MV-4-11 (cell line): ENCODE measurements around the gene KRT4.

Experiments used
- DNase-seq: peaks from one replicate; lab custom pipeline; 2025; lab: John Stamatoyannopoulos, UW

The KRT4 gene

GRCh38 chr12:52836491-52837412 is 22.8 kb upstream of the KRT4 start:
- no peak for DNase-seq

DNA sequence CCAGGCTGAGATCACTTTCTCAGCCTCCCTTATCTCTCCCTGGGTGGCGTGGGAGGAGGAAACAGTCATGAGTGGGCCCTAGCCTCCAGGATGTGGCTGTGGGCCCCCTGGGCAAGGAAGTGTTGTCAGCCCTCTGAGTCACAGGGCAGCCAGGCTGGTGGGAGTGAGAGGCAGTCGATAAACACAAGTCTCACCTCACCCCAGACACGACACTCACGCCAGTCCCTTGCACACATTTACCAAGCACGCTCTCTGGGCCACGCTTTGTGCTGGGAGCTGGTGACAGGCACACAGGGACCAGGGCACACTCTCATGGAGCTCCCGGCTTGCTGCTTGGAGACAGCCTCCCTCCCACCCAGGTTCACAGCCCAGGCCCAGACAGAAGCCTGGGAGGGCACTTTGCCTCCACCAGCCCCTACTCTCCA is 22.1 kb upstream of the KRT4 start:
- DNase-seq = peak; percentile 61

DNA sequence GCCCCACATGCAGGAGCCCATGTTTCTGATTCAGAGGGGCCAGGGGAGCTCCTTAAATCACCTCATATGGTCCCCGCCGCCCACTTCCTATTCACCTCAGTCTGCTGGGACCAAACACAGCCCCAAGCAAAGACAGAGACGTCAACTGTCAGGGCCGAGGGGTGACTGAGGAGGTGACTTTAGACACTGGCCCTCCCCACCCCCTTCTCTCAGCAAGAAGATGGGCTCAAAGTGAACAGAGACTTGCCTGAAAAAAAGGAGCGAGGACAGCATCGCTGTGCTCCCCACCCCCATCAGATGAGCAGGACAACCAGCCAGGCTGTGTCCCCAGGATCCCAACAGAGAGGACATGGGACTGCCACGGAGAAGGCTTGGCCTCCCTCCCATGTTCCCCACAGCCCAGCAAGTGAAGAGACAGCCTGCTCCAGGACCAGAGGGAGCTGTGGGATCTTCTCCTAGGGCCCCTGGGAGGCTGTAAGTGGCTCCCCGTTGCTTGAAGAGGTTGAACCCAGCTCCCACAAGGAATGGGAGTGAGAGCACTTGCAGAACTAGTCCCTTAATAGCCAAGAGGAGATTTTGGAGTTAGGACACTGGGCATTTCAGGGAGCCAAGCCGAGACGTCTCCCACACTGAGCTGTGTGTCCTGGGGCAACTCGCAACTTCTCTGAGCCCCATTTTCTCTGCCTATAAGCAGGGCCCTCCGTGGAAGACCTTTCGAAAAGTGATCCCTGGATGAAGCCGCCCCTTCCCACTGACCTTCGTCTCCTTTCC is 21.5 kb upstream of the KRT4 start:
- DNase-seq = no peak

GRCh38 chr12:52834727-52835001 is 20.7 kb upstream of the KRT4 start:
- DNase-seq = no peak

DNA sequence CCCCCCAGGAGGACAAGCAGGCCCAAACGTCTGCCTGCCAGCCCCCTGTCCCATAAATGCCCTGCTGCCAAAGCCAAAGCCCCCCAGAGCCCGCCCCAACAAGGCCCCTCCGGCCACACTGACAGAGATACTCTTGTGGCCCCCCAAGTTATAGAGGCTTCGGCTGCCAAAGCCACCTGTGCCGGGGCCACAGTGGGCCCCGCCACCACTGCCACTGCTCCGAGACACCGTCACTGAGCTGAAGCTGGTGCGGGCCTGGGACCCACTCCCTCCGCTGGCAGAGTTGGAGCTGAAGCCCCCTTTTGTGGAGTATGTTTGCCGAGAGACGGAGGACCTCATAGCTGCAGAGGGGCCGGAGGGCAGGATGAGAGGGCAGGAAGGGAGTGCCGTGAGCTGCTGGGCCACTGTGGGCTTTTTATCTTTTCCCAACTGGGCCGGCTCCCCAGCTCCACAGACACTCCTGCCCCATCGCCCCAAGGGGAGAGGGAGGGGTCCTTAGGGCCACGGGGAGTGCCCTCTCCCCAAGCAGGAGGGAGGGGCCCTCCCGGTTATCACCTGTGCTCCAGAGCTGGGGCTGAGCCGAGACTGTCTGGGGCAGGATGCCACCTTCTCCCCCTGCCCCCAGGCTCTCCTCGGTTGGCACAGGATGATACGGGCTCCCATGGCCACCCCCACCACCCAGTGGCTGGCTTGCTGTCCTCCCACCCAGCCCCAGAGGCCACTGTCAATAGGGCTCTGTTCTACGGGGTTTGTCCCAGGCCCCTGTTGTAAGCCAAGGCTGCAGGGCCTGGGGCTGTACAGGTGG is 20.2 kb upstream of the KRT4 start, which contains the start of gene KRT79:
Gene KRT79, minus strand, starts transcription at position 390 of the 805 bp plus-strand sequence. Its CDS starts 51 bp downstream, at position 339.
- no peak for DNase-seq

DNA sequence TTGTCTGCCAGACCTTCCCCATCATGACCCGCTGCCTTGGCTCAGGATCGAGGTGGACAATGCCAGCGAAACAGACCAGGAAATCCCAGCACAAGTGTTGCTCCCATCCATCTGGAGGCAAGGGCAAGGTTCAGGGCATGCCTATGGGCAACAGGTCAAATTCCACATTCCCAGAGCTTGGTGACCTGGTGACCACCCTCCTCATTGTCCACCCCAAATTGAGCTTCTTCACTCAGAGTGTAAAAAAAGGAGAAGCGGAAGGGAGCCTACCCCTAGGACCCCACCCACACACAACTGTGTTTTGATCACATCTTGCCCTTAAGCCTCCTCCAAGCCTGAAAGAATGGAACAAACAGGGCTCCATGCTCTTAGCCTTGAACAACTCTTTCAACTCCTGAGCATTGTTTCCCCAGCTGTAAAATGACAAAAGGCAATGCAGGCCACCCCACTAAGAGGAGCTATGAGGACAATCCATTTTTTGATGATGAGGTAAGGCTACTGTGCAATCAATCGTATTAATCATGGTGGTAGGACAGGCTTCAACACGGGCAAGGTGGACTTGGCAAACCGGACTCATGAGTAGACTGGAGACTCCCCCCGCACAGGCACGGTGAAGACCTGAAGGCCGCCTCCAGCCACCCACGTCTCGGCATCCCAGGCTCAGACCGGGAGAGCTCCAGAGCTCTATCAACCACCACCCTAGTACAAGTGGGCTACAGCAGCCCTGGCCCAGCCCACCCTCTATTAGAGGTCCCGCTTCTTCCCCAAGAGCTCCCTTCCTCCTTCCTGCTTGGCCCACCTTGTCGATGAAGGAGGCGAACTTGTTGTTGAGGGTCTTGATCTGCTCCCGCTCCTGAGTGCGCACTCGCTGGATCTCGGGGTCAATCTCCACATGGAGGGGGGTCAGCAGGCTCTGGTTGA is 19.3 kb upstream of the KRT4 start:
- DNase-seq = no peak

DNA sequence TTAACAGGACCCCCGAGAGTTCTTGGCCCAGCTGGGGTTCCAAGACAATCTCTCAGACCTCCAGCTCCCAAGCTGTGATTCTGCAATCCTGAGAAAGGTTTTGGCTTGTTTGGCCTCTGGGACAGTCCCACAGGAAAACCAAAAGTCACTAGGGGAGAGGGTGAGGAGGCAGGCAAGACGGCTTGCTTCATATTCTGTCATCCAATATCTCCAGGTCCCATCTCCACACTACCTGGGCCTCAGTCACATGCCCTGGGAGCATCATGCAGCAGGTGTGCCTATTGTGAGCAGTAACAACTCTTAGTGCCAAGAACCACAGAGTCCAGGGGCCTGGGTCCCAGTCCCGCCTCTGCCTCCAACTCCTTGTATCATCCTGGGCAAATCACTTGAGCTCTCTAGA is 18.5 kb upstream of the KRT4 start:
- DNase-seq = no peak

DNA sequence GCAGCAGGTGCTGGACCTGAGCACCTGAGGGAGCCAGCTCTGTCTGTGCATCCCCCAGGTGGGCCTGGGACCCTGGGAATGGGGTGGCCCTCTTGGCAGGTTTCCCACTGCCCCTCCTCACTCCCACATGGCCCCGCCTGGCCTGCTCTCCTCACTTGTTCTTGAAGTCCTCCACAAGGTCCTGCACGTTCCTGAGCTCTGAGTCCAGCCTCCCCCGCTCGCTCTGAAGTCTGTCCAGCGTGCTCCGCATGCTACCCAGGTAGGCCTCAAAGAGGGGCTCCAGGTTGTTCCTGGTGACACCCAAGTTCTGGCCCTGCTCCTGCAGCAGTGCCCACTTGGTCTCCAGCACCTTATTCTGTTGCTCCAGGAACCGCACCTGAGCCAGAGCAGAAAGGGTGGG is 17.3 kb upstream of the KRT4 start:
- DNase-seq = no peak

- DNase-seq = no peak
Observed at GRCh38 chr12:52829986-52830770, 16.3 kb upstream of the KRT4 start.

DNA sequence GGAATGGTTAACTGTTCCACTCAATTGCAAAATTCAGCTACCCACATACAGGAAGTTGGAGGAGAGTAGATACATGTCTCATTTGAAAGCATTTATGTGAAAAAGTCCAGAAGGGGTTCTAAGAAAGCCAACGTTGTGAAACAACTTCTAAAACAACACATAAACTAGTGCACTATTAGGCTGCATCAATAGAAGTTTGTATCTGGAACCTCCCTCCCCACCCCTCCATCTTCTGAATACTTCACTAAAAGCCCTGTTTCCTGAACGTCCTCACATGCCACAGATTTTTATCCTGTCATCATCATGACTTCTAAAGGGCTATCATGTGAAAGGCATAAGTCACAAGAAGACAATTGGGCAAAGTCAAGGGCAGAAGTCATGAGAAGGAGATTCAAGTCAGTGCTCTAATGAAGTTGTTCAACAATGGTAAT is 14.7 kb upstream of the KRT4 start:
- DNase-seq = peak; percentile 41

DNA sequence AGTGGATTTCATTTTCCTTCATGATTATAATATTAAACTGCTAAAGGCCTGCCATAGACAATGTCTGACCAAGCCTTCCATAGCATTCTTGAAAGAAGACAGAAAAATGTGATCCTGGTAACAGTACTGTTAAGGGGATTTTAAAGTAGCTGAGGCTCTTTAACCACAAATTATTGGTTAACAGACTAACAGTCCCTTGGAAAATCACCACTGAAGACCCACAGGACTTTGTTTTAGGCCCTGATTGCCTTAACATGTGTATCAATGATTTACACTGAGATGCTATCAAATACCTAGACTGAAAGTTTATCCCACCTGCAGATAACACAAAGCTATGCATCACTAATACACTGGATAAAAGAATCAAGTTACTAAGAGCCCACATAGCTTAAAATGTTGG is 14.2 kb upstream of the KRT4 start:
- DNase-seq = no peak

GRCh38 chr12:52827499-52828090 is 13.7 kb upstream of the KRT4 start:
- DNase-seq = no peak

DNA sequence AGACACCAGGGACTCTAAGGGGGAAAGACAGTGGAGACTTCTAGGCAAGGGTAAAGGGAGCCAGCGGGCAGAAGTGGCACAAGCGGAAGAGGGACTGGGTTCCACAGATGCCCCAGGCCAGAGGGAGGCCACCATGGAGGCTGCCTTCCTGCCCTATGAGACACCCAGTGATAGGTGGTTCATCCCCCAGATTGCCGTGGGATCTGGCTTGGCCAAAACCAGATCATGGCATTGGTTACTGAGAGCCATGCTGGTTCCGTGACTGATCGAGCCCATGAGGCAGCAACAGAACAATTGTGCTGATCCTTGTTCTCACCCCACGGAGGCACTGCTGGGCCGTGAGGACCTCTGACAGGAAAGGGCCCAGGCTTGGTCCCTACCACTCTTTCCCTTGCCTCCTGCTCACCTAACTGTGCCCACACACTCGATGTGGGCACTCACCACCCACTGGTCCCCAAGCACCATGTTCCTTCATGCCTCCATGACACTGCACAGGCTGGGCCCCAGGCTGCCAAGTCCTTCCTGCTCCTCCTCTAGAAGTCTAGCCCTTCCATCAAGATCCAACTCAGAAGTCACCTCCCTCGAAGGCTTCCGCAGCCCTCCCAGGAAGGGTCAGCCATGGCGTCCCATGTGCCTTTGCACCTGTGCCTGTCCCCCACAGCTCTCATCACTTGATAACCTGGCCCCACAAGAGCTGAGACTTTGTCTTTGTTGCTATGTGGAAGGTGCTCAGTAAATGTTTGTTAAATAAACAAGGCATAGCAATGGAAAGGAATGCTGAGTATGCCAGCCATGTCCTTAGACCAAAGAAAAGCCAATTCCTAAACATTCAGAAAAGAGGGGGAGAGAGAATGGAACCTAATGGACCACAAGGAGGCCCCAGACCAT is 12.9 kb upstream of the KRT4 start:
- DNase-seq = no peak

- no peak for DNase-seq
Observed at GRCh38 chr12:52825961-52826360, 12.0 kb upstream of the KRT4 start.

GRCh38 chr12:52824741-52825410 is 11.0 kb upstream of the KRT4 start:
- no peak for DNase-seq

GRCh38 chr12:52823761-52824450 is 10.0 kb upstream of the KRT4 start:
- DNase-seq = no peak

DNA sequence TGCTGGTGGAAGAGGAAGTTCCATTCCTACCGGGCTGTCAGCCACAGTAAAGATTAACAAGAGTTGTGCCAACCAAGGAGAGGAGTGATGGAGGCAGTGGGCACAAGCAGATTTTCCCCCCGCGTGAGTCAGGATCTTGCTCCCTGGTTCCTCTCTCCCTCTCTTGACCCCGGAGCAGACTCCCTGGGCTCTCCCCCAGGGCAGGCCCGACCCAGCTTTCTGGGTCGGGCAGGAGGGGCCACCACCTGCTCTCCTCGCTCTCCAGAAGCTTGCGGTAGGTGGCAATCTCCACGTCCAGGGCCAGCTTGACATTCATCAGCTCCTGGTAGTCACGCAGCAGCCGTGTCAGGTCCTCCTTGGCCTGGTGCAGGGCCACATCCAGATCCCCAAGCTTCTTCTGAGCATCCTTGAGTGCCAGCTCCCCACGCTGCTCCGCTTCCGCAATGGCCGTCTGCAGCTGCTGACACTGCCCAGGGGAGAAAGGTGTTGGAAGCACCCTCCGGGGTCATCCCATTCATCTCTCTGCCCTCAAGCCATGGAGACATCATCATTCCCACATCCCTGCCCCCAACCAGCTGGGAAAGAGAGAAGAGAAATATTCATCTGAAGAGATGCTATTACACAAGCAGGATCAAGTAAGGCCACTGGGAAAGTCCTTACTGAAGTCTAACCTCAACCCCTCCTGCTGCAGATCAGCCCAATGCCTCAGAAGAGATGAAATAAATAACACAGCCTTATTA is 9.0 kb upstream of the KRT4 start:
- DNase-seq = no peak
